Stimulated activated CD4-positive, alpha-beta T cell treated with anti-CD3 and anti-CD28 coated beads, Interleukin-1b, Interleukin-23, amount 100 ng/mL, for 48 hours (primary cell): Measurements from ENCODE around the gene LAPTM4A.

Experiments used
- DNase-seq: peaks from one replicate; pipeline ENCODE4 v3.0.0-alpha.2; 2020

The LAPTM4A gene

GRCh38 chr2:20015482-20016083, 35.8 kb downstream of the LAPTM4A start:
- DNase-seq: no peak

DNA sequence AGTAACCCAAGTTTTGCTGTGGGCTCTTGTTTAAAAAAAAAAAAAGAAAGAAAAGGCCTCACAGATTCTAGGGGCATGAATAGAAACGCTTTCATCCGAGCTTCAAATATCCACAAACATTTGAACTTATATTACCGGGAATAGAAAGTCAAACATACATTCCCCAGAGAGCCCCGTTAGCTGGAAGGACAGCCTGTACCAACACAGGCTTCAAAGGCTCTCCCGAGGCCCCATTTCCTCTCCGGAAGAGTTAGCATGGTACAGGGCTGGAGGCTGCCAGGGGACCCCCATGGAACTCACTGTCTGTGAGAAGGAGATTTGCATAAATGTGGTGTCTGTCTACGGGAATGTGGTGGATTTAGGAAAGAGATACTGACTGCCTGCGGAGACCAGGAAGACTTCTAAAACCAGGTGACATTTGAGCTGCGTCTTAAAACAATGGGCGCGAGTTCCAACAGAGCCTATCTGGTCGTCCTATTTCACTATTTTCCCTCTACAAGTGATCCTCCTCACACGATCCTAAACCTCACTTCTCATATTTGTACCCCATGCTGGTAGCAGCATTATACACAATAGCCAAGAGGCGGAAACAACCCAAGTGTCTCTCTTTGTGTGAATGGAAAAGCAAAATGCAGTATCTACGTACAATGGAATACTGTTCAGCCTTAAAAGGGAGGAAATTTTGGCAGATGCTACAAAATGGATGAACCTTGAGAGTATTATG, 38.1 kb downstream of the LAPTM4A start:
- no peak for DNase-seq

DNA sequence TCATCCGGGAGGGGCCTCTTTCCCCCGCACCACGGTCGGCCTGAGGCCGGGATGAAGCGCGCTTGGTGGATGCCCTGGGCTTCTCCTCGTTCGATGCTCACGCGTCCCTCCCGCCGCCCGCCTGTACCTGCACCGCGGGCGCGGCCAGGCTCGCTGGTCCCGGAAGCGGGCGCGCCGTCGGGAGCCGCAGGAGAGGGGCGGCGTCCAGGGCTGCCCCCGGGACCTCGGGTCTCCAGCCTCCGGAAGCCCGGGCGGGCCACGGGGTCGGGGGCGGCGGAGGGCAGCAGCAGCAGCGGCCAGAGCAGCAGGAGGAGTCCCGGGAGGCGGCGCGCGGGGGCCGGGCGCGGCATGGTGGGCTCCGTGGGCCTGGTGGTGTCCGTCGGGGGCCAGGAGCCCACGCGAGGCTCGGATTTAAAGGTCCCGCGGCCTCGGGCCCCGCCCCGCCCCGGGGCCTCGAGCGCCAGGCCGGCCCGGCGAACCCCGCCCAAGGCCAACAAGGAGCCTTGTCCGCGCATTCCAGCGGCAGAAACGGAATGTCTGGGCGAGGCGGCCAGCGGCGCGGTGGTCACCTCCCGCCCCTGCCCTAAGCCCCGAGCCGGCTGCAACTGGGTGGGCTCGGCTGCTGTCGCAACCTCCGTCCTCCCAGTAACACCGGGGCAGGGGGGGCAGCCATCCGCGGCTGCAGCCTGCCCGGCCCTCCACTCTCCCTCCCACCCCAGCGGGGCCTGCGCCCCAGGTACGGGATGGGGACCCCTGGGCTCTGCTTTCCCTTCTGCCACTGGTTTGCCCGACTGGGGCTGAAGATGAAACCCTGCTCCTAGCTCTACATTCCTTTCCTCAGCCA, 38.9 kb downstream of the LAPTM4A start, which contains the start of gene MATN3:
MATN3 (minus strand) TSS at position 387 of the 844 bp plus-strand sequence; CDS start at position 350, 37 bp downstream.
- DNase-seq: no peak

- DNase-seq: no peak
Measured at GRCh38 chr2:20012032-20012281, 39.5 kb downstream of the LAPTM4A start.

DNA sequence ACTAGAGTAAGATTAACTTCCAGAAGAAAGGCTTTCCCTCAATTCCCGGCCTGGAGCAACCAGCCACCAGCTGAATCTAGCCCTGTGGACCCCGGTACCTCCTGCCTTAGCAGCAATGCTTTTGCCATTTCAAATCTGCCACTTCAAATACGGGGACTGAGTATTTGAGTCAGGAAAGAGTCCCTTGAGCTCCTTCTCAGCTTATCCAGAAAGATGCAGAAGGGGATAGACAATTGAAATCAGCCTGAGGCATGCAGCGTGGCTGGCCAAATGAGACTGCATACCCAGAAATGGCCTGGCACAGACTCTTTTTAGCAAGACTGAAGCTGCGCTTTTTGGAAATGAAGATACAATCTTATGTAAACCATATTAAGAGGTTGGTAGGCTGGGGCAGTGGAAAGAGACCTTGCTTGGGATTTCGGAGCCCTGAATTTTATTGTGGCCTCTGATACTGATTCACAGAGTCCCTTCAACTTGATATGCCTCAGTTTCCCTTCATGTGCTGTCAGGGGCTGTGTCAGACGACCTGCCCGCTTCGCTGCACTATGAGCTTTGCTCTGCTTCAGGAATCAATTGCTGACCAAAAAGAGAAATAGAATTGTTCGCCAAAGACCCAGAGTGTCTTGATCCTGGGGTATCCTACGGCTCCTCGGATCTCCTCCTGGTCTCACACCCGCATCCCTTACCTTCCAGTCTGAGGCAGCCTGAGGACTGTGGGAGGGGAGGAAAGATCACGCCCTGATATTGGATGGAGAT, 40.0 kb downstream of the LAPTM4A start:
- DNase-seq: no peak

GRCh38 chr2:20008703-20009102, 42.7 kb downstream of the LAPTM4A start:
- DNase-seq: no peak

GRCh38 chr2:20005891-20006470, 45.4 kb downstream of the LAPTM4A start:
- no peak for DNase-seq

GRCh38 chr2:20005067-20005627, 46.3 kb downstream of the LAPTM4A start:
- DNase-seq: no peak

GRCh38 chr2:20001361-20001863, 50.0 kb downstream of the LAPTM4A start:
- DNase-seq: no peak

DNA sequence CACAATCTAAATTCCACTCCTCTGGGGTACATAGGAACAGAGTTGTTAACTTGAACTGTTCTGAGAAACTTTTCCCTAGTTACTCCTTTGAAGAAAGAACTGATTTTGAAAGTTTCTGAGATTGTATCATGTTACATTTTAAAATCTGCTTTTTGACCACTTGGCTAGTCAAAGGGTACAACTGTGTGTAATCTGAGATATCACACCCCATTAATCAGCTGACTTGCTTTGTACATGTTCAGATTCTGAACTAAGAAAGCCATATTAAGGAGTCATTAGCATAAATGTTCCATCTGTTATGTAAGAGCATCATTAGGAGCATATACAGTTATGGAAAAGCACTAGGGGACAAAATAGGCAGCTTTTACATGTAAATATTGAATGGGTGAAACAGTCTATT, 57.7 kb downstream of the LAPTM4A start:
- no peak for DNase-seq

GRCh38 chr2:19991895-19992294, 59.5 kb downstream of the LAPTM4A start:
- DNase-seq: no peak

DNA sequence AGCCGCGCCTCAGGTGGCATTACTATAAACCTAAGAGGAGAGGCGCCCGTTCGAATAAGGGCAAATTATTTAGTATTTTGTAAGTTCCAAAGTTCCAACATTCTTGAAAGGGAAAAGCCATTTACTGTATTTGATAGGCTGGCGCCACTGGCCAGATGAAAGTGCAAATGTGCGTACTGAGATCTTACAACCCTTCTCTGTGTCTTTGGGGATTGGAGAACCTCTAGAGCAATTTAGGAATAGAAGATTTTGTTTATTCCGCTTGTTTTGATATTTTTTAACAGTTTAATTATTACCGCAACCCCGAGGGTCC, 61.1 kb downstream of the LAPTM4A start:
- DNase-seq: no peak

- DNase-seq: peak; percentile 91
Measured at GRCh38 chr2:19989667-19990415, 61.6 kb downstream of the LAPTM4A start, which contains the start of gene WDR35. Gene WDR35 (minus strand): TSS chr2:19990105. CDS start chr2:19990015, 90 bp downstream.

- DNase-seq: no peak
Measured at GRCh38 chr2:19989342-19989666, 62.1 kb downstream of the LAPTM4A start.

- DNase-seq: no peak
Measured at GRCh38 chr2:19988600-19988999, 62.8 kb downstream of the LAPTM4A start.

DNA sequence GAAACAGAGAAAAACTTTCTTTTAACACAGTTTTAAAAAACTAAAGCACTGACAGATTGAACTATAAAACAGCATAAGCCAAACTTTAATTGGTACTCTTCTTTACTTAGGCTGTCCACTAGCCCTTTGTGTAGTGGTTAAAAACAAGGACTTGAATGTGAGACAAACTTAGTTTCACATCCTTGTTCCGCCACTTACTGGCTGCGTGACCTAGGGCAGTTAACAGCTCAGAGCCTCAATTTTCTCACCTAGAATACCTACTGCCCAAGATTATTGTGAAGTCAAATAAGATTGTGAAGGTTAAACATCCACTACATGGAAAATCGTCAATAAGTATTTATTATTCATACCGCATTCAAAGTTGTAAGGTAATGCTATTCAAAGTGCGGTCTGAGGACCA, 63.5 kb downstream of the LAPTM4A start:
- no peak for DNase-seq
